Left colon (tissue), 2 donors: ENCODE results near the gene TTPAL. TPM values are rescaled to one million over a fixed set of nuclear protein-coding genes. Genes with fewer than 3 reads are reported as not detected.

Experiments
- ATAC-seq: fragments of 200-7000 bp; cut with Tn5 transposase; one replicate; pipeline ENCODE4 v1.9.1; 2020; ENCODE audit warnings: mild to moderate bottlenecking, moderate library complexity
- DNase-seq, 2 donors: peaks; one replicate each; pipeline ENCODE4 v3.0.0-alpha.2; 2020
- intact Hi-C, 2 donors: fragments of 100-400 bp; cut with DNase I in 1 of 2; cut with micrococcal nuclease in 1 of 2; formaldehyde crosslinking; loops; one replicate each; pipeline versions ENCODE4 v1.11.2 to v1.14.0; 2022; cut with DNase I, micrococcal nuclease
- total RNA-seq, 2 donors: library from RNA; stranded (reverse); fragmentation: NEBNext Ultra II Directional; extraction: Animal tissue kit (Norgen Biotek cat#: 25700); gene quantifications; one replicate each; pipeline ENCODE4 v1.2.1, GENCODE V29; 2021
- donor health status: DM: no; HTN: no; CAD: no.
- donor health status: DM: yes; HTN: yes; CAD: no.

The TTPAL gene
- total RNA-seq, 2 donors from 2014 or later, result 7.4 to 8.5 TPM

DNA sequence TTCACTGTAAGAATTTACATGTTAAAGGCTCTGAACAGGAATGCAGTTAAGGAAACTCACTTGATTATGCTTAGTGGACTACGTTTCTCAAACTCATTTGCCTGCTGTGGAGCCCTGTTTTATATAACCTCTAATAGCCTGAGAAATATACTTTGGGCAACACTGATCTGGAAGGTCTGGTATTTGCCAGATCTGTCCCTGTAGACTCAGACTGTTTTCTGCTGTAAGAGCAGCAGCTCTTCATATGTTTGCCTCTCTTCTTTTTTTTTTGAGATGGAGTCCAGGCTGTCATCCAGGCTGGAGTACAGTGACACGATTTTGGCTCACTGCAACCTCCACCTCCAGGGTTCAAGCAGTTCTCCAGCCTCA, 10.1 kb downstream of the TTPAL start:
- no peak for ATAC-seq
- intact Hi-C loops, result no loop called here

DNA sequence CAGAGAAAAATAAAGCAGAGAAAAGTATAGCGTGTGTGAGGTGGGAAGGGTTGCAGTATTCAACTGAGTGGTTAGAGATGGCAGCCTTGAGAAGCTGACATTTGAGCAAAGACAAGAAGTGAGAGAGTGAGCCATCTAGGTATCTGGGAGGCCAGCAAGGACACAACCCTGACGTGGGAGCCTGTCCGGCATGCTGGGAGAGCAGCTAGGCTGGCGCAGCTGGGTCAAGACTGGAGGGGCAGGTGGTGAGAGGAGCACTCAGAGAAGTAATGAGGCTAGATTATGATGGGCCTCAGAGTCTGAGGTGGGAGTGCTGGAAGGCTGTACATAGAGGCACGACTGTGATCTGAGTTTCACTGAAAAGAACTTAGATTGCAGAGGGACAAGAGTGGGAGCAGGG, 12.9 kb downstream of the TTPAL start:
- ATAC-seq (no peak), DNase-seq (no peak)
- intact Hi-C loops, result no loop called here

More for the DNA sequence above, 10.1 kb downstream of the TTPAL start:
- no peak for DNase-seq

DNA sequence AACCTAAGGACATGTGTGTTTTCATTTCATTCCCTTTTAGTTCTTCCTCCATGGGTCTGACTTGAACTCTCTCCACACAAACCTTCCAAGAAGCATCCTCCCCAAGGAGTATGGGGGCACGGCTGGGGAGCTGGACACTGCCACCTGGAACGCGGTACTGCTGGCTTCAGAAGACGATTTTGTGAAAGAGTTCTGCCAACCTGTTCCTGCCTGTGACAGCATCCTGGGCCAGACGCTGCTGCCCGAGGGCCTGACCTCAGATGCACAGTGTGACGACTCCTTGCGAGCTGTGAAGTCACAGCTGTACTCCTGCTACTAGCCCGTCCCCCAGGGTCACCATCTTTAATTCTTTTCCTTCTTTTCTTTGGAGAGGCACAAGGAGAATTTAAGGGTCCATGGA, 13.5 kb downstream of the TTPAL start:
- intact Hi-C loops, result no loop called here
- DNase-seq (no peak), ATAC-seq (no peak)

DNA sequence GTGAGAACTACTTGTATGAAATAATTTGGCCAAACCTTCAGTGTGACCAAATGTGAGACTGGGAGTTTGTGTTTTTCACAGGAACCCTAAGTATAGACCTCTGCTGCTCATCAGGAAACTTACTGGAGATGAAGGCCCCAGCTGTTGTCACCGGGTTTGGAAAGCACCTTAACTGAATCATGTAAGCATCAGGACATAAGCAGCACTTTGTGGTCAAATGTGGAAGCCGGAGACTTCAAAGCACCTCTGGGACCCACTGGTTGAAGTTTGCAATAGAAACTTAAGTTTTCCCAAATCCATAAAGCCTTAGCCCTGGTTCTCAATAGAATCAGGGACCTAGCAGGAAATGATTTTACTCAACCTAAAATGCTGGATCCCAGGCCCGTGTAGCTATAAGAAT, 14.3 kb downstream of the TTPAL start:
- DNase-seq (no peak), ATAC-seq (no peak)
- intact Hi-C loops, result no loop called here

DNA sequence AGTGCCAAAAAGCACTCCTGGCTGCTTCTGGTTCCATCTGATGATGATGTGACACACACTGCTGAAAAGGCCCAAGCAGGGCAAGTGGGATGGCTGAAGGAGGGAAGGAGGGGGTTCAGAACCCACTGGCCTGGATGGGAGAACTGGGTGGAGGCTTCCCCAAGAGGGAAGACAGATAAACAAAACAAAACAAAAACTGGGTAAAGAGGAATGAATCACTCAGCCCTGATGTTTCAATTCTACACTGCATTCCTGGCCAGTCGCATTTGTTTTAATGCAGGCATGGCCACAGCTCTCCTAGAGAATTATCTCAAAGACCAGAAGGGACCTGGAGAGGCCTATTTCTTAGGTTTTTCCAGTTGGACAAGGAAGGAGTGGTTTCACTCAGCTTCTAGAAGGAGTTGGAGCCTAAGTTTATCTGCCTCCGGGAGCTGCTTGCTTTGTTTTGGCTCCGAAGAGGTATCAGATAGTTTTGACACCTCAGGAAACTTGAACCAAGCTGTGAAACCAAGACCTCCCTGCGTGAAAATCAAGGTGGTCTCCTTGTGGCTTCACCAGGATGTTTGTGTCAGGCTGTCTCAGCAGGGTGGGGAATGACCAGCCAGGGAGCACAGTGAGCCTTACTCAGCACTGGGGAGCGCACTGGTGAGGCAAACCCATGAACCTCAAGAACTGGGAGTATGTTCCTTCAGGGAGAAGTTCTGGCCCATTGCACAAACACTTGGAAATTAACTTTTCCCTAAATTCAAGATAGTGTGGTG, 16.1 kb downstream of the TTPAL start:
- intact Hi-C loops, result no loop called here
- ATAC-seq, result no peak
- no peak for DNase-seq

DNA sequence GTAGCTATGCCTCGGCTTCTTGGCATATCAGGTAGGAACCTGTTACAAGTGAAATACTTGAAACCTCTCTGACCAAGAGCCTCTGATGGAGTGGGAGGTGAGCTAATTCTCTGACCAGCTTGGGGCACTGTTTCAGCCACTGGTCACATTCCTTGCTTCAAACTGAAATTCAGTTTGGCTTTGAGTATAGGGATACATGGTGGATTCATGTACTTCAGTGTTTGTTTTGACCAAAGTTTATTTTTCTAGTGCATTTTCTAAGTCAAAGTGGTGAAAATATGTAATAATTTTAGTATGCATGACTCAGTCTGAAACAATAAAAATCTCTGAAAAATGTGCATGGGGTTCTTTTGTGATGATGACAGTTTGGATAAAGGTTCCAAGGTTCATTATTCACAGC, 18.6 kb downstream of the TTPAL start:
- intact Hi-C loops, result no loop called here

DNA sequence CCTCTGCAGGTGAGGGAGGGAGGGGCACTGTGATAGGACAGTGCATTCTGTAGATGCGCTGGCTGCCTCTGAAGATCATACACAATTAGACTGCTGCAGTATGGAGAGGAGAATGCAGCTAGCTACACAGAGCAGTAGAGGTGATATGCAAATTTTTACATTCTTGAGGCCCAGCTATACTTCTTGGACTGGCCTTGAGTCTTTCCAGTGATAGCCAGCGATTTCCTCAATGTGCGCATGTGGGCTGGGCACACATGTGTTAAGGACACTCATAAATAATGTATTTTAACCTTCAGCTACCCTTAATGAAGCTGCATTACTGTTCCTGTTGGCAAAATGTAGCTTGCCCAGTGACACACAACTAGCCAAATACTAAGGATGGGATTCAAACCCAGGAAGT, 19.0 kb downstream of the TTPAL start:
- intact Hi-C loops, result no loop called here
- DNase-seq (no peak), ATAC-seq (no peak)

More for the DNA sequence above, 18.6 kb downstream of the TTPAL start:
- DNase-seq (no peak), ATAC-seq (no peak)

DNA sequence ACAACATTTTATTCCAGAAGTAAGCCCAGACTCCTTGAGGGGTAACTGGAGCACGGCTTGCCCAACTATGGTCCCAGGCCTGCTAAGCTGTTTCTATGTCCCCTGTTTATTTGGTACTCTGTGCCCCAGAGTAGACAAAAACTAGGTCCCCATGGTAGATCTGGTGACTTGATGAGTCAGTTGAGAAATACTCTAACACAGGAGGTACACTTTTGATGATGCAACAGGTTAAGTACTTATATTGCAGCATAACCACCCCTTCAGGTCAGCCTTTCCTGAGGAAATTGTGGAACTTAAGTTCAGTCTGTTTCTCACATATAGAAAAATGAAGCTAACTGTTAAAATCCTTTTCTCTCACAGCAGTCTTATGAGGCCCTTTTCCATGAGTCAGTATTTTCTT, 19.6 kb downstream of the TTPAL start:
- DNase-seq (no peak), ATAC-seq (no peak)
- intact Hi-C loops, result no loop called here

DNA sequence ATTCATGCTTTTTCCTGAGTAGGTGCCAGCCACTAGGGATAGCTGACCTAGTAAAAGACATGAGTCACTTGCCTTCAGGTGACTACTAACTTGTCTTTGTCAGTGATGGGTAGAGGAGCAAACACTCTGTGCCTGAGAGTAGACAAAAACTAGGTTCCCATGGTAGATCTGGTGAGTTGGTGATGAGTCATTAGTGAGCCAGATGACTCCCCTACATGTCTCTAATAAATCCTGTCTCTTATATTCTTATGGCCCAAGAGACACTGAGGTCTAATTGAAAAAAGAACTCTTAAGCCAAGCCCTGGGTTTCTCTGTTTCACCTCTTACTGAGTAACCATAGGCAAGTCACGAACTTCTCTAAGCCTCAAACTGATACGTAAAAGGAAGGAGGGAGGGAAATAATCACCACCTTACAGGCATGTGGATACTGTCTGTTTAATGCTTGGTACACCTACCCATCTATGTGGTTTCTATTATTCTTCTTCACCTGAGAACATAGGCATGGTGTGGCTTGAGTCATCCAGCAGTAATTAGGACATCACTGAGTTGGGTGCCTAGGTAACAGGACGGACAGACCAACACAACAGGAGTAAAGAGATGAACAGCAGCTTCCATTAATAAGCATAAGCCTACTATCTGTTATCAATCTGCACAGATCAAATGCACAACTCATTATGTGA, 20.3 kb downstream of the TTPAL start:
- no peak for DNase-seq
- ATAC-seq, result no peak
- intact Hi-C loops, result no loop called here

DNA sequence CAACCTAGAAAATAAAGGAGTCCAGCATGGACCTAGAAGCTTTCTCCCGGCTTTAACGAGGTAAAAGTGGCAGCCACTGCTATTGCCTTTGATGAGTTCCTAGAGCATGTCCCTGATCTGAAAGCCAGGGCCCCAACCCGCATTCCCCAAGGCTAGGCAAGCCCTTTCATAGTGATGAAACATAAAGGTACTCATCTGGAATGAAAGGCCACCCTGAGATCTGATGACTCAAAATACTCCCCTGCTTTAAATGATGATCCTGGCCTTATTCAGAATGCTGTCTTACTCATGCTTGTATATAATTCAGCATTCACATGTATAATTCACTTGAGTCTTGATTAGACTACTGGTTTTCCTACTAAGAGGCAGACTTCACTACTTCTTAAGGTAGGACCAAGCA, 21.3 kb downstream of the TTPAL start:
- intact Hi-C loops, result no loop called here
- DNase-seq (no peak), ATAC-seq (no peak)

DNA sequence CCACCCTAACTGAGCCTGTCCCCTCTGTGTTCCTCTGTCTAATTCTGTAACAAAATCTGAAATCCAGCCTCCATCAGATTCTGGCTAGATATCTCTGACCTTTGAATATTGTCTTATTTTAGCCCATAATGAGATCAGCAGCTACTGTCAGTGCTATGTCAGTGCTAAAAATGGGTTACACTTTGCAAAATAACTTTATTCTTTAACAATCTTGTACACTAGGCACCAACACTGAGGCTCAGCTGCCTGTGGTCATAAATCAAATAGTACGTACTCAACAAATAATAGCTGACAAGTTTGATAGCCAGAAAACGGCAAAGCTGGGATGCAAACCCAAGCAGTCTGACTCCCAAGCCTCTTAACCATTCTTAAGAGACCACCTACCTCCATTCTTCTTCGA, 22.1 kb downstream of the TTPAL start:
- intact Hi-C loops, result no loop called here
- DNase-seq, result no peak
- ATAC-seq, result no peak

DNA sequence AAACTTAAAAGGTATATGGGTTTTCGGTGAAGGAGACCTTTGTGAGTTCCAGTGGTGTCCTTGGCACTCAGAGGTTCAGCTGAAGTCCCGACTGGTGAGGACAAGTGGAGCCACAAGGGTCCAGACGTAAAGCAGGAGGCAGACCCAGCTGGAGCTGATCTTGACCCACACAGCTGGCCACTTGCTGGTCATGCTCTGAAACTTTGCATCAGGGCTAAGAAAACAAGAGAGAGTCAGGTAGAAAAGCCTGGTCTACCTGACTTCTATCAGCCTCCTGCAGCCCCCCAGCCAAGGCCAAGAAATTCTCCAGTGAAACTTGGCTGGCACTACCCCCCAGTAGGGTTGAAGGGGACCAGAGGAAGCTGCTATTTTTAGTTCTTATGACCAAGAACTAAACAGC, 24.5 kb downstream of the TTPAL start:
- no peak for ATAC-seq
- no peak for DNase-seq
- intact Hi-C loops, result no loop called here

DNA sequence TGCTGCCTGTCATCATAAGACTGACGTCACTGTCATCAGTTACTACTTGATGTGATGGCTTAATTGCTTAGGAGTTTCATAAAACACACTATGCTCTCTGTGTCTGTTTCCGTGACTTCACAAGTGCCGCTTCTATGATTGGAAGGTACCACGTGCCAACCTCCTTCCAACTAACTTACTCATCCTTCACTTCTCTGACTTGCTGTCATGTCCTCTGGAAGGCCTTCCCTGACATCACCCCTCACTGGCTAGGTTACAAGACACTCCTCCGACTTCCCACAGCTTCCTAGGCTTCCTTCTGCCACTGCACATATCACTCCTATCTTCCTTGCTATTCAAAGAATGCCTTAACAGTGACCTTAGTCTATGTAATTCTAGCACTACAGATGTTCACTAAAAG, 25.8 kb downstream of the TTPAL start:
- no peak for DNase-seq
- ATAC-seq, result no peak
- intact Hi-C loops, result no loop called here

DNA sequence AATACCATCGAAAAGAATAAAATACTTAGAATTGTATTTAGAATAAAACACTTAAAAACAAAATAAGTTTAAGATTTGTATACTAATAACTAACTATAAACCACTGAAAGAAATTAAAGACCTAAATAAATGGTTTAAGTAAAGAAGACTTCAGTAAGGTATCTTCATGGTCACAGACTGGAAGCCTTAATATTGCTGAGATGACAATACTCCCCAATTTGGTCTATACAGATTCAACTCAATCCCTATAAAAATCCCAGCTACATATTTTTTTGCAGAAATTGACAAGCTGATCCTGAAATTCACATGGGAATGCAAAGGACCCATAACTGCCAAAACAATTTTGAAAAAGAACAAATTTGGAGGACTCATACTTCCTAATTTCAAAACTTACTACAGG, 27.3 kb downstream of the TTPAL start:
- DNase-seq, result no peak

DNA sequence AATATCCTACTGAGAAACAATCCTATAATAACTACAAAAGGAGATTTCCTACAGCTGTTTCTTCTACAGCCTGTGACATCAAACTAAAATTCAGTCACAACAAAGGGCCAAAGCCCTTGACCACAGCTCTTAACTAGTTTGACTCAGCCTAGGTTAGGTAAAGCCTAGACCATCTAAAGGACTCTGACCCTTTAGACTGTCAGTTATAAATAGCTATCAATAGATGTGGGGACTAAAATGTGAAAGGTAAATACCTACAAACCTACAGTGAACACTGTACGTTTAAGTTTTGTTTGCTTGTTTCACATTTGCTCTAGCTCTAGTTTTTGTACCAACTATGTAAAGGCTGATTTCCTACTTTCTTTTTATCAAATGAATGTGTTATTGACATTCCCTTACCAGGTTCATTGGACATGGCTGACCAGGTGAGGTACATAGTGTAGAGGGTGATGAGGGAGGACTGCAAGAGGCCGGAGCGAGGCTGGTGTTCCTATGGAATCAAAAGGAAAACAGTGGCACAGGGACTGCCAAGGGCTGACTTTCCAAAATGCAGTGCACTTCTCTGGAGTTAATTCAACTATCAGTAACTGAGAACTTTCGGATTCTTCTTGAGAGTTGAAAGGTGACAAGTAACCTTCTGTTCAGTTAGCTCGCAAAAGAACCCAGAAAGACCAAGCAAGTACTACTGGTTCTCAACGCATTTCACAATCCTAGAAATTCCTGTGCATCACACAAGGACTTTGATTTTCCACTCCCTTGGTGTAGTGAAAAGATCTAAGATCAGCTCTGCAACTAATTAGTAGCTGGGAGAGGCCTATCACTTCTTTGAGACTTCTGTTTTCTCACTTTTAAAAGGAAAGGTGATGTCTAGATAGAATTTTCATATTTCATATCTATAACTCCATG, 29.0 kb downstream of the TTPAL start:
- no peak for DNase-seq

More for the DNA sequence above, 27.3 kb downstream of the TTPAL start:
- intact Hi-C loops, result no loop called here
- ATAC-seq, result no peak

DNA sequence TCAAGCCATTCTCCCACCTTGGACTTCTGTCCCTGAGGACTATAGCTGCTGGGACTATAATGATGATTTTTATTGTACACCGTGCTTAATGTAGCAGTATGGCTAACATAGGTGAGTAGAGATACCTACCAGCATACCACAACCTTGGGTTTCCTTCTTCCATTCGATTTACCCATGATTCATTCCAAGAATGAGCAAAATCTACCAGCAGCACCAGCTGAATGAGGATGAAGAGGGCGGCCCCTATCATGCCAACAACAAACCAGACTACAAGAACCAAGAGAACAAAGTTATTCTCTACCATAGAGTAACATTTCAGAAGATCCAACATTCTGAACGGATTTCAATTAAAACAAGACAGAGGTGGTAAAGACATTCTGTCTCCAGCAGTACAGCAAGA, 34.1 kb downstream of the TTPAL start:
- ATAC-seq (no peak), DNase-seq (no peak)
- intact Hi-C loops, result no loop called here

More for the DNA sequence above, 29.0 kb downstream of the TTPAL start:
- no peak for ATAC-seq
- intact Hi-C loops, result no loop called here

DNA sequence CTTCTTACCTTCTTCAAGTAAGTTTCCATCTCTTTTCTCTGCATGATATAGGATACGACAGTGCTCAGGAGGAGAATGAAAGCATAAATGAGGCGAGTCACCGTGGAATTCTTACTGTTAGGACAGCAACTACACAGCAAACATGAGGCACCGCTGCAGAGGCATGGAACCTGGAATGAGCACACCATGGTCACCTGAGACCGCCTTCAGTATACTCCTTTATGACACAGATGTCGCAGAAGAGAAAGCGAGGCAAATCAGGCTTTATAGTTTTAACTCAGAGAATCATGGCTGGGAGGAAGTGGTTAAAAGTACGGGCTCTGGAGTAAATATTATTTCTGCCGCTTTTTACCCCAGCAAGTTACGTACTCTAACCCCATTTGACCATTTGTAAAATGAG, 38.2 kb downstream of the TTPAL start:
- ATAC-seq (no peak), DNase-seq (no peak)
- intact Hi-C loops, result no loop called here

DNA sequence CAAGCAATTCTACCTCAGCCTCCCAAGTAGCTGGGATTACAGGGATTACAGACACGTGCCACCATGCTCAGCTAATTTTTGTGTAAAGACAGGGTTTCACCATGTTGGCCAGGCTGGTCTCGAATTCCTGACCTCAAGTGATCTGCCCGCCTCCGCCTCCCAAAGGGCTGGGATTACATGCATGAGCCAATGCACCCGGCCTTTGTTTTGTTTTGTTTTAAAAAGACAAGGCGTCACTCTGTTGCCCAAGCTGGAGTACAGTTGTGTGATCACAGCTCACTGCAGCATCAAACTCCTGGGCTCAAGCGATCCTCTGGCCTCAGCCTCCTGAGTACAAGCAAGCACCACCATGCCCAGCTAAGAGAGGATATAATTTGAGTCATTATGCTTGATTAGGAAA, 40.8 kb downstream of the TTPAL start:
- ATAC-seq, result no peak
- DNase-seq, result no peak
- intact Hi-C loops, result no loop called here

DNA sequence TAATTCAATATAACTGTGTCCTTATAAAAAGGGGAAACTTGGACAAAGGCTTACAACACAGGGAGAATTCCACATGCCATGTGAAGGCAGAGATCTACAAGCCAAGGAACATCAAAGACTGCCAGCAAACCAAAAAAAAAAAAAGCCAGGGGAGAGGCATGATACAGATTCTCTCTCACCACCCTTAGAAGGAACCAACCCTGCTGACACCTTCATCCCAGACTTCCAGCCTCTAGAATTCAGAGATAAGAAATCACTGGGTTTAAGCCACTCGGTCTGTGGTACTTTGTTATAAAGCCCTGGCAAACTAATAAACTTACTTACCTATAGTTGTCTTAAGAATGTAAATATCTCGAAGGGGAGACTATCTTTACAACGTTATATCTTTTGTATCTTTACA, 41.8 kb downstream of the TTPAL start:
- intact Hi-C loops, result no loop called here
- ATAC-seq (no peak), DNase-seq (no peak)

DNA sequence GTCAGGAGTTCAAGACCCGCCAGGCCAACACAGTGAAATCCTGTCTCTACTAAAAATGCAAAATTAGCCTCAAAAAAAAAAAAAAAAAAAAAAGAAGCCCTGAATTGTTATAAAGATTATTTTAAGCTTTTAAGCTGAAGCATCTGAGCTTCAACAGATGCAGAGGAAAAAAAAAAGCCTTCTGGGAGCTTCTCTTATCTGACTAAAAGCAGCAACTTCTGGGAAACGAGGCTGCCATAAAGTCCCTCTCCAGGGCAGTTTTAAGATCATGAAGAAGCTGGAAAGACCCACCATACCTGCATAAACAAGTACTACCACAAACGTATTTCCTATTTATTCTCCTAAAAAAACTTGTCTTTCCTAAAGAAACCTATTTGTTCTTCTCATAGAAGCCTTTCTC, 42.6 kb downstream of the TTPAL start:
- DNase-seq (no peak), ATAC-seq (no peak)
- intact Hi-C loops, result no loop called here
